Measurements from ENCODE around the gene BTF3.
"Not testable (repeated sequence)": the region's sequence is repeated elsewhere in the genome, so short reads cannot be mapped to it uniquely, and the experiment has no call there.

DNA sequence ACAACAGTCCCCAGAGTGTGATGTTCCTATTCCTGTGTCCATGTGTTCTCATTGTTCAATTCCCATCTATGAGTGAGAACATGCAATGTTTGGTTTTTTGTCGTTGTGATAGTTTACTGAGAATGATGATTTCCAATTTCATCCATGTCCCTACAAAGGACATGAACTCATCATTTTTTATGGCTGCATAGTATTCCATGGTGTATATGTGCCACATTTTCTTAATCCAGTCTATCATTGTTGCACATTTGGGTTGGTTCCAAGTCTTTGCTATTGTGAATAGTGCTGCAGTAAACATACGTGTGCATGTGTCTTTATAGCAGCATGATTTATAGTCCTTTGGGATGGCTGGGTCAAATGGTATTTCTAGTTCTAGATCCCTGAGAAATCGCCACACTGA is 29.6 kb upstream of the BTF3 start:
- TF ChIP-seq POLR2A (IDR thresholded peaks at IDR 0.05; ENCODE audit: low read depth, low read length); POLR2AphosphoS5 (IDR thresholded peaks at IDR 0.05; ENCODE audit: insufficient read depth, low read depth, low read length): not testable (repeated sequence)
- TF ChIP-seq, protein P1, sequence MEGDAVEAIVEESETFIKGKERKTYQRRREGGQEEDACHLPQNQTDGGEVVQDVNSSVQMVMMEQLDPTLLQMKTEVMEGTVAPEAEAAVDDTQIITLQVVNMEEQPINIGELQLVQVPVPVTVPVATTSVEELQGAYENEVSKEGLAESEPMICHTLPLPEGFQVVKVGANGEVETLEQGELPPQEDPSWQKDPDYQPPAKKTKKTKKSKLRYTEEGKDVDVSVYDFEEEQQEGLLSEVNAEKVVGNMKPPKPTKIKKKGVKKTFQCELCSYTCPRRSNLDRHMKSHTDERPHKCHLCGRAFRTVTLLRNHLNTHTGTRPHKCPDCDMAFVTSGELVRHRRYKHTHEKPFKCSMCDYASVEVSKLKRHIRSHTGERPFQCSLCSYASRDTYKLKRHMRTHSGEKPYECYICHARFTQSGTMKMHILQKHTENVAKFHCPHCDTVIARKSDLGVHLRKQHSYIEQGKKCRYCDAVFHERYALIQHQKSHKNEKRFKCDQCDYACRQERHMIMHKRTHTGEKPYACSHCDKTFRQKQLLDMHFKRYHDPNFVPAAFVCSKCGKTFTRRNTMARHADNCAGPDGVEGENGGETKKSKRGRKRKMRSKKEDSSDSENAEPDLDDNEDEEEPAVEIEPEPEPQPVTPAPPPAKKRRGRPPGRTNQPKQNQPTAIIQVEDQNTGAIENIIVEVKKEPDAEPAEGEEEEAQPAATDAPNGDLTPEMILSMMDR (IDR thresholded peaks at IDR 0.05; ENCODE audit: extremely low read depth in 1 of 2, insufficient read depth in 1 of 2, low read depth in 1 of 2, low read length in 2 of 2): not testable (repeated sequence)

All from endothelial cell of umbilical vein (primary cell).